Colon (tissue), 2 donors: ENCODE measurements around the gene HLA-DPA1.

Source experiments
- FAIRE-seq: peaks from 2 replicates; lab custom pipeline; 2012; peaks lifted over from hg19 to GRCh38; lab: Jason Lieb, UNC
- donor health status: control.
- donor health status: control.

Gene HLA-DPA1

GRCh38 chr6:33017018-33017417 is 56.4 kb downstream of the HLA-DPA1 start:
- no peak for FAIRE-seq

GRCh38 chr6:33015798-33016197 is 57.7 kb downstream of the HLA-DPA1 start:
- FAIRE-seq, result no peak

DNA sequence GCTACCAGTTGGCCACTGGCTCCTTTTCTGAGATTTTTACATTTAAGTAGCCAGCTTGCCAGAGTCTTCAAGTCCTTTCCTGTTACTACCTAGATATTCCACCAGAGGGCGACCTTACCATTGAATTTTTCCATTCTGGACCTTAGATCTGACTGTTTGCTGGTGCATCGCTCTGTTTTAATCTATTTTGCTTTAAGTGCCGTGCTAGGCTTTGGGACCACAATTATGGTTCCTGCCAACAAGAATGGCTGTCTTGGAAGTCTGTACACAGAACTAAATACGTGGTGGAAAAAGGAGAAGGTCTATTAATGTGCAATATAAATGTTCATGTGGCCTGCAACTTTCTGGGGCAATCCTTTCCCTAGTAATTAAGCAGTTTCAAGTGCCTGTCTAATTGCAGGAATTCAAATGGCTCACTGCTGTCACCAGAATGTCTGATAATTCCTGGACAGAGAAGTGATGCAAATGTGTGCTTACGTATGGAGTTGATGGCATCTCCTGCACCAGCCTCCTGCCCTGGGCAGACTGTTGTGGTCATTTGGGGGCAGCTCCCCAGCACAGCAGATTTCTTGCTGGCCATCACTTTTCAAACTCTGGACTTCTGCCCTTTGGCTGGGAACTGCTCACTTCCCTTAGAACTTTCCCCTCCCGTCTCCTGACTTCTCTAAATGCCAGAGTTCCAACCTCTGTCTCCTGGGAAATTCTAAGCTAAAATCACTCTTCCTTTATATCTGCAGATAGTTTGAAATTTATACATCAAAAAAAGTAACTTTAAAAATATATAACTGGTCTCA is 58.4 kb downstream of the HLA-DPA1 start:
- FAIRE-seq, result no peak
